HepG2 (cell line): Measurements from ENCODE around the gene TMOD2. TPM values are rescaled to one million over a fixed set of nuclear protein-coding genes. Genes with fewer than 3 reads are reported as not detected.

Source experiments
- ATAC-seq: fragments of 200-7000 bp; cut with Tn5 transposase; 3 replicates; pipeline ENCODE4 v1.9.1; 2020; ENCODE audit warnings: mild to moderate bottlenecking, moderate library complexity
- BruUV-seq: library from RNA; stranded (reverse); fragments of 400-500 nt; replicated peaks from 2 replicates; lab custom pipeline; 2021; lab: Mats Ljungman, UMichigan
- CTCF ChIA-PET: fragments of 300-600 bp; formaldehyde crosslinking; extraction: SDS; loops from one replicate; lab custom pipeline; 2021; ENCODE audit warnings: low total read pairs, inconsistent platforms, low intra/inter-chr PET ratio; lab: Yijun Ruan, JAX
- POLR2A ChIA-PET: fragments of 350-600 bp; sonication (Branson Sonifier 250); formaldehyde crosslinking; loops from one replicate; lab custom pipeline; 2020; ENCODE audit warnings: antibody characterized with exemption, inconsistent platforms; lab: Yijun Ruan, JAX
- DNase-seq: peaks from one replicate; pipeline ENCODE4 v3.0.0-alpha.2; 2015; ENCODE audit warnings: low spot score
- FAIRE-seq: peaks from 3 replicates; lab custom pipeline; 2011; peaks lifted over from hg19 to GRCh38; lab: Jason Lieb, UNC
- H2AFZ ChIP-seq: one replicate; pipeline ENCODE4 v1.6.1; 2011; ENCODE audit warnings: low read length, inconsistent platforms
- H3K27ac ChIP-seq: fragments of 300-600 bp; 3 replicates; pipeline ENCODE4 v1.8.0; 2011; ENCODE audit warnings: mixed run types, mild to moderate bottlenecking, mixed read lengths, low read length, inconsistent platforms; ENCODE audit not compliant: insufficient read depth; ENCODE audit errors: extremely low read length
- H3K27me3 ChIP-seq, 2 experiments: fragments of 200-600 bp in 1 of 2; 2 replicates in 1 of 2; 3 replicates in 1 of 2; pipeline versions ENCODE4 v1.6.0 to v1.8.0; 2011; ENCODE audit warnings: low read length in 2 of 2, mild to moderate bottlenecking in 2 of 2, moderate library complexity in 2 of 2, inconsistent platforms in 1 of 2; ENCODE audit not compliant: insufficient read depth in 2 of 2, control insufficient read depth in 1 of 2
- H3K36me3 ChIP-seq, 2 experiments: fragments of 200-600 bp in 1 of 2; replicated peaks in 1 of 2; 2 replicates in 1 of 2; 3 replicates in 1 of 2; pipeline versions ENCODE4 v1.5.1 to v1.8.0; 2011; ENCODE audit warnings: low read length in 2 of 2, inconsistent platforms in 1 of 2; ENCODE audit not compliant: insufficient read depth in 2 of 2, control insufficient read depth in 1 of 2
- H3K4me1 ChIP-seq: 2 replicates; pipeline ENCODE4 v1.5.1; 2012; ENCODE audit warnings: low read length, inconsistent platforms; ENCODE audit not compliant: insufficient read depth
- H3K4me2 ChIP-seq: 2 replicates; pipeline ENCODE4 v1.6.0; 2011; ENCODE audit warnings: low read depth, low read length, inconsistent platforms
- H3K4me3 ChIP-seq, 3 experiments: fragments of 200-600 bp in 1 of 3; sonication (generic), shearing (Covaris generic) in 1 of 3; replicated peaks in 1 of 3; 2 replicates each; pipeline ENCODE4 v1.5.1; 2011 to 2016; ENCODE audit warnings: low read length in 3 of 3, inconsistent platforms in 2 of 3, low read depth in 2 of 3, mild to moderate bottlenecking in 2 of 3, control low read depth in 1 of 3, mixed read lengths in 1 of 3; ENCODE audit not compliant: insufficient read depth in 1 of 3
- H3K79me2 ChIP-seq: one replicate; pipeline ENCODE4 v1.6.1; 2011; ENCODE audit warnings: low read length, inconsistent platforms; ENCODE audit not compliant: insufficient read depth
- H3K9ac ChIP-seq: 2 replicates; pipeline ENCODE4 v1.6.0; 2011; ENCODE audit warnings: mild to moderate bottlenecking, low read depth, low read length, inconsistent platforms; ENCODE audit not compliant: insufficient read depth
- H3K9me3 ChIP-seq: 2 replicates; pipeline ENCODE4 v1.5.1; 2012; ENCODE audit warnings: mild to moderate bottlenecking, low read length
- H4K20me1 ChIP-seq: 2 replicates; pipeline ENCODE4 v1.6.0; 2011; ENCODE audit warnings: inconsistent platforms, mild to moderate bottlenecking, low read length, moderate library complexity; ENCODE audit not compliant: insufficient read depth
- ARNT2 ChIP-seq: sonication (generic); formaldehyde crosslinking; IDR thresholded peaks from 2 replicates; pipeline ENCODE4 v1.8.0; 2022; ENCODE audit warnings: mild to moderate bottlenecking, low read depth, missing genetic modification reagents, moderate library complexity
- ATRX ChIP-seq: sonication (generic); formaldehyde crosslinking; IDR thresholded peaks from 2 replicates; pipeline ENCODE4 v1.4.0; 2020; ENCODE audit warnings: missing genetic modification reagents, borderline replicate concordance
- CBFB ChIP-seq: sonication (generic); formaldehyde crosslinking; IDR thresholded peaks from 2 replicates; pipeline ENCODE4 v1.4.0; 2020; ENCODE audit warnings: missing genetic modification reagents
- FOXK2 ChIP-seq: fragments of 450-650 bp; IDR thresholded peaks from 2 replicates; pipeline ENCODE4 v1.6.1; 2016
- NFKBIZ ChIP-seq: IDR thresholded peaks from 2 replicates; pipeline ENCODE4 v1.6.1; 2018; ENCODE audit warnings: missing genetic modification reagents, missing compliant biosample characterization
- REPIN1 ChIP-seq: sonication (generic); formaldehyde crosslinking; IDR thresholded peaks from 2 replicates; pipeline ENCODE4 v1.8.0; 2022; ENCODE audit warnings: missing genetic modification reagents, low read depth, mild to moderate bottlenecking, borderline replicate concordance
- SIN3A ChIP-seq: IDR thresholded peaks from 2 replicates; pipeline ENCODE4 v1.6.1; 2011; ENCODE audit warnings: low read depth, mild to moderate bottlenecking, control low read depth, low read length, borderline replicate concordance
- TFAP4 ChIP-seq: sonication (generic); IDR thresholded peaks from 2 replicates; pipeline ENCODE4 v1.6.1; 2016; ENCODE audit warnings: low read depth, borderline replicate concordance
- ZBTB43 ChIP-seq: sonication (generic); formaldehyde crosslinking; conservative IDR thresholded peaks from 2 replicates; pipeline ENCODE4 v1.4.0; 2020; ENCODE audit warnings: missing genetic modification reagents
- ZMYM4 ChIP-seq: sonication (generic); formaldehyde crosslinking; IDR thresholded peaks from 2 replicates; pipeline ENCODE4 v1.8.1; 2023; ENCODE audit warnings: mild to moderate bottlenecking, missing genetic modification reagents
- ZNF205 ChIP-seq: IDR thresholded peaks from 2 replicates; pipeline ENCODE4 v1.6.1; 2018; ENCODE audit warnings: missing biosample characterization, missing genetic modification reagents
- ZNF317 ChIP-seq: sonication (generic); formaldehyde crosslinking; IDR thresholded peaks from 2 replicates; pipeline ENCODE4 v1.5.0; 2020; ENCODE audit warnings: mild to moderate bottlenecking, missing genetic modification reagents
- ZNF431 ChIP-seq: sonication (generic); formaldehyde crosslinking; IDR thresholded peaks from 2 replicates; pipeline ENCODE4 v1.9.0; 2022; ENCODE audit warnings: missing genetic modification reagents, low read depth, mild to moderate bottlenecking, borderline replicate concordance
- ZNF550 ChIP-seq: sonication (generic); formaldehyde crosslinking; IDR thresholded peaks from 2 replicates; pipeline ENCODE4 v1.4.0; 2020; ENCODE audit warnings: mild to moderate bottlenecking, missing genetic modification reagents, borderline replicate concordance
- ZNF678 ChIP-seq: sonication (generic); formaldehyde crosslinking; IDR thresholded peaks from 2 replicates; pipeline ENCODE4 v1.4.0; 2020; ENCODE audit warnings: mild to moderate bottlenecking, missing genetic modification reagents
- ZNF780A ChIP-seq: sonication (generic); formaldehyde crosslinking; IDR thresholded peaks from 2 replicates; pipeline ENCODE4 v1.8.0; 2022; ENCODE audit warnings: mild to moderate bottlenecking, missing genetic modification reagents, moderate library complexity
- ZNF792 ChIP-seq: IDR thresholded peaks from 2 replicates; pipeline ENCODE4 v1.6.1; 2016
- ZSCAN12 ChIP-seq: sonication (generic); formaldehyde crosslinking; IDR thresholded peaks from 2 replicates; pipeline ENCODE4 v1.9.0; 2021; ENCODE audit warnings: mild to moderate bottlenecking, missing genetic modification reagents
- WGBS: methylation state at CpG from one replicate; pipeline ENCODE4 v1.1.6; 2017; ENCODE audit warnings: low lambda C conversion rate; 5-methylcytosine and 5-hydroxymethylcytosine counted together
- in situ Hi-C: cut with HindIII; loops from 2 replicates; pipeline ENCODE4 v1.10.0; 2017; ENCODE audit warnings: low pct_unique_long_range_greater_than_20kb; ENCODE audit not compliant: extremely low pct_ligation_motif_present
- intact Hi-C: fragments of 100-400 bp; cut with micrococcal nuclease; formaldehyde crosslinking; loops from one replicate; pipeline ENCODE4 v1.10.0; 2022; ENCODE audit not compliant: unreplicated experiment
- polyA plus RNA-seq, 8 experiments: library from polyadenylated mRNA; depleted of rRNA in 3 of 8; stranded (reverse) in 7 of 8; unstranded in 1 of 8; fragments of >200 nt; fragmentation: Illumina TruSeq in 4 of 8; extraction: Trizol in 4 of 8; gene quantifications; 2 replicates each; pipeline versions ENCODE4 v1.2.1 to v1.2.3, GENCODE V29; 2011 to 2016; ENCODE audit warnings: low read depth in 4 of 8, missing spikeins in 1 of 8, mixed read lengths in 1 of 8; ENCODE audit not compliant: insufficient read depth in 1 of 8
- total RNA-seq, 5 experiments: library from RNA; depleted of rRNA; stranded (reverse); fragments of >200 nt; fragmentation: Illumina TruSeq; extraction: Trizol; gene quantifications; 2 replicates each; pipeline ENCODE4 v1.2.3, GENCODE V29; 2016; ENCODE audit warnings: low read depth in 1 of 5
- TF ChIP-seq, protein P1 (sequence below): sonication (generic); formaldehyde crosslinking; IDR thresholded peaks from 2 replicates; pipeline ENCODE4 v1.4.0; 2020; ENCODE audit warnings: missing genetic modification reagents
- TF ChIP-seq, protein P2 (sequence below): IDR thresholded peaks from 2 replicates; pipeline ENCODE4 v1.6.1; 2016; ENCODE audit warnings: control low read depth

TMOD2 gene
- total and polyA plus RNA-seq, 2 of the 13 experiments (the other 11 are each of a cell fraction or from before 2014, with no cell fraction given), result 0.01 to 0.02 TPM

GRCh38 chr15:51750186-51750585 is 1.2 kb upstream of the TMOD2 start:
- Histone ChIP-seq H3K27ac (no peak overlapping the region), H3K4me1 (no peaks in the 10 kb centered on the region), H3K9ac (no peak overlapping the region), H3K4me2 (no peak overlapping the region), H3K9me3 (no peaks in the 10 kb centered on the region), H4K20me1 (no peaks in the 10 kb centered on the region), H3K79me2 (no peaks in the 10 kb centered on the region), H3K36me3 (no peaks in the 10 kb centered on the region), H3K27me3 (peaks cover 4 to 55% of the 10 kb centered on the region in 2 experiments; a peak in 4 of 5 replicates)
- WGBS, result 6% methylated on average over 4 of the region's 4 CpGs
- in situ Hi-C loops, result no loop called here
- ATAC-seq, result no peak
- ChIA-PET POLR2A (no interaction called here), CTCF (no interaction called here)
- intact Hi-C loops, result no loop called here
- TF ChIP-seq ZNF550 (CRISPR knock-in tag), result no peak
- no peak for TF ChIP-seq CBFB (CRISPR knock-in tag)
- no peak for TF ChIP-seq ZSCAN12 (CRISPR knock-in tag)
- no peak for TF ChIP-seq ZNF317 (CRISPR knock-in tag)
- no peak for TF ChIP-seq ATRX (CRISPR knock-in tag)
- TF ChIP-seq, protein P1, sequence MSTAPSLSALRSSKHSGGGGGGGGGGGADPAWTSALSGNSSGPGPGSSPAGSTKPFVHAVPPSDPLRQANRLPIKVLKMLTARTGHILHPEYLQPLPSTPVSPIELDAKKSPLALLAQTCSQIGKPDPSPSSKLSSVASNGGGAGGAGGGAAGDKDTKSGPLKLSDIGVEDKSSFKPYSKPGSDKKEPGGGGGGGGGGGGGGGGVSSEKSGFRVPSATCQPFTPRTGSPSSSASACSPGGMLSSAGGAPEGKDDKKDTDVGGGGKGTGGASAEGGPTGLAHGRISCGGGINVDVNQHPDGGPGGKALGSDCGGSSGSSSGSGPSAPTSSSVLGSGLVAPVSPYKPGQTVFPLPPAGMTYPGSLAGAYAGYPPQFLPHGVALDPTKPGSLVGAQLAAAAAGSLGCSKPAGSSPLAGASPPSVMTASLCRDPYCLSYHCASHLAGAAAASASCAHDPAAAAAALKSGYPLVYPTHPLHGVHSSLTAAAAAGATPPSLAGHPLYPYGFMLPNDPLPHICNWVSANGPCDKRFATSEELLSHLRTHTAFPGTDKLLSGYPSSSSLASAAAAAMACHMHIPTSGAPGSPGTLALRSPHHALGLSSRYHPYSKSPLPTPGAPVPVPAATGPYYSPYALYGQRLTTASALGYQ (CRISPR knock-in tag), result no peak
- TF ChIP-seq ZMYM4 (CRISPR knock-in tag), result no peak
- no peak for TF ChIP-seq TFAP4
- TF ChIP-seq ZNF678 (CRISPR knock-in tag), result no peak
- no peak for TF ChIP-seq ARNT2 (CRISPR knock-in tag)
- TF ChIP-seq ZNF780A (CRISPR knock-in tag), result no peak
- TF ChIP-seq FOXK2, result no peak
- TF ChIP-seq ZNF792 (CRISPR knock-in tag), result no peak
- no peak for TF ChIP-seq ZNF431 (CRISPR knock-in tag)
- no peak for TF ChIP-seq REPIN1
- TF ChIP-seq NFKBIZ (CRISPR knock-in tag), result no peak
- TF ChIP-seq ZNF205, result no peak
- no peak for TF ChIP-seq SIN3A
- no peak for TF ChIP-seq ZBTB43 (CRISPR knock-in tag)
- TF ChIP-seq, protein P2, sequence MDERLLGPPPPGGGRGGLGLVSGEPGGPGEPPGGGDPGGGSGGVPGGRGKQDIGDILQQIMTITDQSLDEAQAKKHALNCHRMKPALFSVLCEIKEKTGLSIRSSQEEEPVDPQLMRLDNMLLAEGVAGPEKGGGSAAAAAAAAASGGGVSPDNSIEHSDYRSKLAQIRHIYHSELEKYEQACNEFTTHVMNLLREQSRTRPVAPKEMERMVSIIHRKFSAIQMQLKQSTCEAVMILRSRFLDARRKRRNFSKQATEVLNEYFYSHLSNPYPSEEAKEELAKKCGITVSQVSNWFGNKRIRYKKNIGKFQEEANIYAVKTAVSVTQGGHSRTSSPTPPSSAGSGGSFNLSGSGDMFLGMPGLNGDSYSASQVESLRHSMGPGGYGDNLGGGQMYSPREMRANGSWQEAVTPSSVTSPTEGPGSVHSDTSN (CRISPR knock-in tag), result no peak
- TF ChIP-seq, all 625 proteins: peak for 0
- BruUV-seq, result no TSS peak
- no peak for DNase-seq
- Histone ChIP-seq H2AFZ (no peak overlapping the region), H3K4me3 (no peak overlapping the region)
- FAIRE-seq, result no peak
